ENCODE data around the gene GUK1.

GRCh38 chr1:228163776-228164519 lies 23.9 kb downstream of the GUK1 start:
- no peak for TF ChIP-seq CTCF (conservative IDR thresholded peaks at IDR 0.05; ENCODE audit: low read length)
- TF ChIP-seq EZH2phosphoT487 (IDR thresholded peaks at IDR 0.05; ENCODE audit: borderline replicate concordance, low read depth, low read length) = no peak
